ENCODE results near the gene TMEM72.

- no peak for TF ChIP-seq TCF7L2 (IDR thresholded peaks at IDR 0.05; ENCODE audit: low read depth, low read length)
- TF ChIP-seq, protein P1, sequence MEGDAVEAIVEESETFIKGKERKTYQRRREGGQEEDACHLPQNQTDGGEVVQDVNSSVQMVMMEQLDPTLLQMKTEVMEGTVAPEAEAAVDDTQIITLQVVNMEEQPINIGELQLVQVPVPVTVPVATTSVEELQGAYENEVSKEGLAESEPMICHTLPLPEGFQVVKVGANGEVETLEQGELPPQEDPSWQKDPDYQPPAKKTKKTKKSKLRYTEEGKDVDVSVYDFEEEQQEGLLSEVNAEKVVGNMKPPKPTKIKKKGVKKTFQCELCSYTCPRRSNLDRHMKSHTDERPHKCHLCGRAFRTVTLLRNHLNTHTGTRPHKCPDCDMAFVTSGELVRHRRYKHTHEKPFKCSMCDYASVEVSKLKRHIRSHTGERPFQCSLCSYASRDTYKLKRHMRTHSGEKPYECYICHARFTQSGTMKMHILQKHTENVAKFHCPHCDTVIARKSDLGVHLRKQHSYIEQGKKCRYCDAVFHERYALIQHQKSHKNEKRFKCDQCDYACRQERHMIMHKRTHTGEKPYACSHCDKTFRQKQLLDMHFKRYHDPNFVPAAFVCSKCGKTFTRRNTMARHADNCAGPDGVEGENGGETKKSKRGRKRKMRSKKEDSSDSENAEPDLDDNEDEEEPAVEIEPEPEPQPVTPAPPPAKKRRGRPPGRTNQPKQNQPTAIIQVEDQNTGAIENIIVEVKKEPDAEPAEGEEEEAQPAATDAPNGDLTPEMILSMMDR (IDR thresholded peaks at IDR 0.05) = no peak
- no peak for TF ChIP-seq SIN3A (IDR thresholded peaks at IDR 0.05; ENCODE audit: borderline replicate concordance, insufficient read depth, low read depth, low read length)
- TF ChIP-seq, protein P2, sequence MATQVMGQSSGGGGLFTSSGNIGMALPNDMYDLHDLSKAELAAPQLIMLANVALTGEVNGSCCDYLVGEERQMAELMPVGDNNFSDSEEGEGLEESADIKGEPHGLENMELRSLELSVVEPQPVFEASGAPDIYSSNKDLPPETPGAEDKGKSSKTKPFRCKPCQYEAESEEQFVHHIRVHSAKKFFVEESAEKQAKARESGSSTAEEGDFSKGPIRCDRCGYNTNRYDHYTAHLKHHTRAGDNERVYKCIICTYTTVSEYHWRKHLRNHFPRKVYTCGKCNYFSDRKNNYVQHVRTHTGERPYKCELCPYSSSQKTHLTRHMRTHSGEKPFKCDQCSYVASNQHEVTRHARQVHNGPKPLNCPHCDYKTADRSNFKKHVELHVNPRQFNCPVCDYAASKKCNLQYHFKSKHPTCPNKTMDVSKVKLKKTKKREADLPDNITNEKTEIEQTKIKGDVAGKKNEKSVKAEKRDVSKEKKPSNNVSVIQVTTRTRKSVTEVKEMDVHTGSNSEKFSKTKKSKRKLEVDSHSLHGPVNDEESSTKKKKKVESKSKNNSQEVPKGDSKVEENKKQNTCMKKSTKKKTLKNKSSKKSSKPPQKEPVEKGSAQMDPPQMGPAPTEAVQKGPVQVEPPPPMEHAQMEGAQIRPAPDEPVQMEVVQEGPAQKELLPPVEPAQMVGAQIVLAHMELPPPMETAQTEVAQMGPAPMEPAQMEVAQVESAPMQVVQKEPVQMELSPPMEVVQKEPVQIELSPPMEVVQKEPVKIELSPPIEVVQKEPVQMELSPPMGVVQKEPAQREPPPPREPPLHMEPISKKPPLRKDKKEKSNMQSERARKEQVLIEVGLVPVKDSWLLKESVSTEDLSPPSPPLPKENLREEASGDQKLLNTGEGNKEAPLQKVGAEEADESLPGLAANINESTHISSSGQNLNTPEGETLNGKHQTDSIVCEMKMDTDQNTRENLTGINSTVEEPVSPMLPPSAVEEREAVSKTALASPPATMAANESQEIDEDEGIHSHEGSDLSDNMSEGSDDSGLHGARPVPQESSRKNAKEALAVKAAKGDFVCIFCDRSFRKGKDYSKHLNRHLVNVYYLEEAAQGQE (IDR thresholded peaks at IDR 0.05; ENCODE audit: insufficient read depth in 1 of 2, low read depth in 2 of 2, low read length in 1 of 2) = no peak
These were observed 70.3 kb downstream of the TMEM72 start for GRCh38 chr10:44981172-44982113.
